Activated naive CD4-positive, alpha-beta T cell treated with anti-CD3 and anti-CD28 coated beads, Interleukin-2, amount 10 ng/mL, durations not matched to agents 7 days and 5 days (primary cell): ENCODE results near the gene FMN1.

Experiments
- CTCF ChIA-PET: fragments of 350-600 bp; sonication (Branson Sonifier 250); formaldehyde crosslinking; loops from one replicate; lab custom pipeline; 2021; ENCODE audit warnings: antibody characterized with exemption; lab: Charles Lee
- DNase-seq: peaks from one replicate; pipeline ENCODE4 v3.0.0-alpha.2; 2020
- H3K27ac Mint-ChIP-seq: one replicate; pipeline ENCODE4 v1.8.0; 2021; ENCODE audit warnings: mild to moderate bottlenecking, moderate library complexity, mixed read lengths
- H3K27me3 Mint-ChIP-seq: one replicate; pipeline ENCODE4 v1.8.0; 2021; ENCODE audit warnings: mild to moderate bottlenecking, mixed read lengths
- H3K36me3 Mint-ChIP-seq: one replicate; pipeline ENCODE4 v1.8.0; 2021; ENCODE audit warnings: mixed read lengths
- H3K4me1 Mint-ChIP-seq: one replicate; pipeline ENCODE4 v1.8.0; 2021; ENCODE audit warnings: mixed read lengths
- H3K4me3 Mint-ChIP-seq: one replicate; pipeline ENCODE4 v1.8.0; 2021; ENCODE audit warnings: mild to moderate bottlenecking, moderate library complexity, mixed read lengths
- H3K9me3 Mint-ChIP-seq: one replicate; pipeline ENCODE4 v1.8.0; 2021; ENCODE audit warnings: mixed read lengths

Gene FMN1

DNA sequence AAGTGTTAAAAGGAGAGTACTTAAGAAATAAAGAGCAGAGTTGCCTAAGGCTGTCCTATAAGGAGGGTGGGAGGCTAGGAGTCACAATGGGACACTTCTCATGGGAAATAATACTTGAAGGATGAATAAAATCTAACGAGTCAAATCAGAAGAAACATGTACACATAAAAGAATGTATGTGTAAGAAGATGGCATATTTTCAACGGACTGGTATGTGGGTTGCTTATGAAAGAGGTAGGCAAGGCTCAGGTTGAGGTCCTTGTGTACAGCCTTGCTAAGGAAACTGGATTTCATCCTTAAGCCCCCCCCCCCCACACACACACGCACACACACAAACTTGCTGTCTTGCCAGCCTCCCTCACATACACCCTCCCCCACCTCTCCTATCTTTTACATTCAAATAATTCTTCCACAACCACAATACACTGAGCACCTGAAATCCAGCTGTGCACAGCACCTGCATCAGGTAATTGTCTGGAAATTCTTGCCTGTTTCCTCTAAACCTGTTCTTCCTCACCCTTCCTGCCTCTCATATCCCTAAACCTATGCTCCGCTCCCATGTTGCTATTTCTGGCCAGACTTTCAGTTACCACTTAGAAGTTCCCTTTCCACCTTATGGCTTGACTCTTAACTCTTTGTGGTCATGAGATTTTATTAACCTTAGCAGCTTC lies 79.2 kb downstream of the FMN1 start:
- CTCF ChIA-PET: no interaction called here
- peaks cover 7% of the 10 kb centered on the region for H3K27me3 Mint-ChIP-seq
- H3K9me3 Mint-ChIP-seq: no peaks in the 10 kb centered on the region
- no peaks in the 10 kb centered on the region for H3K36me3 Mint-ChIP-seq
- no peak for DNase-seq
- H3K4me1 Mint-ChIP-seq: no peaks in the 10 kb centered on the region
- H3K4me3 Mint-ChIP-seq: no peak overlapping the region
- no peak overlapping the region for H3K27ac Mint-ChIP-seq

DNA sequence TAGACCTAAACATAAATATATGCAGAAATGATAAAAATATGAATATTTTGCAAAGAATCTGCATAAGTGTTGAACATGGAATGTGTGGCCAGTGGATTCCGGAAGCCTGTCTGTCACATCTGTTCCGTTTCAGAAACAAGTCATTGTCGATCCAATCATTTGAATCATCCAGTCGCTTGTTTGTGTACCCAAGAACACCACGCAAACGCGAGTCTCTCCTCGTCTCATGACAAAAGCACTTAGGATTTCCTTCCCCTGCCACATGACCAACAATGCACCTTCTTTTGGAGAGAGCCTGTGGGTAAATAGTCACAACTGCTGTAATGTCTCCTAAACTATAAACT lies 80.2 kb downstream of the FMN1 start:
- Mint-ChIP-seq H3K4me1 (no peaks in the 10 kb centered on the region), H3K27me3 (peaks cover 7% of the 10 kb centered on the region), H3K9me3 (no peaks in the 10 kb centered on the region), H3K36me3 (no peaks in the 10 kb centered on the region), H3K4me3 (no peak overlapping the region), H3K27ac (no peak overlapping the region)
- CTCF ChIA-PET: no interaction called here
- DNase-seq: no peak

DNA sequence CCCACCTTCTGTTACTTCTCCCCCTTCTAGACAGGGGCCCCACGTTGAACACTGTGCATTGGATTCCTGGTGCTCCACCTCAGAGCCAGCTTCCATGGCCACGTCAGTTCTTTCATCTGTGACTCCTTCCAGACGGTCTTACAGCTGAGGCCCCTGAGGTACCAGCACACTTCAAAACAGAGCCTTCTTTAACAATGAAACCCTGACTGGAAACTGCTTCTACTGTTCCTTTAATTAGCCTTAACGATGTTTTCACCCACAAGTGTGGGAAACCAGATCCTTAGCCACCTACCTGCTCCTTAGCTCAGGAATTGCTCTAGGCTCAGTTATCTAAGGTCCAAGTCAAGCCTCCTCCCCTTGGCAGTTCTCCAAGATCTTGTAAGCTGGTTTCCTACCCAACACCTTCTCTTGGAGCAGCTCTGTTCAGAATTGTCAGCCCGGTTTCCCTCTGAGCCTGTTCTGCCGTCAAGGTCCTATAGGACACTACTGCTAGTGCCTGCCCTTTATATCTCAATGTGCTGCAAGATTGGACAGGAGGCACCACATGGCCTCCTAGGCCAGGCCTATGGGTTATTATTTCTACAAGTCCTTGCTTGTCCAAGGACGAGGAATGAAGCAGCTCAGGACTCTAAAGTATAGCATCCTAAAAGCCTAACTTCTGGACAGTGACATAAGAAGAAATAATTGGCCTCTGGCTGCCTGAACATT lies 80.7 kb downstream of the FMN1 start:
- peaks cover 7% of the 10 kb centered on the region for H3K27me3 Mint-ChIP-seq
- H3K36me3 Mint-ChIP-seq: no peaks in the 10 kb centered on the region
- no peak overlapping the region for H3K27ac Mint-ChIP-seq
- H3K4me3 Mint-ChIP-seq: no peak overlapping the region
- H3K4me1 Mint-ChIP-seq: no peaks in the 10 kb centered on the region
- DNase-seq: no peak
- no peaks in the 10 kb centered on the region for H3K9me3 Mint-ChIP-seq
- CTCF ChIA-PET: no interaction called here

DNA sequence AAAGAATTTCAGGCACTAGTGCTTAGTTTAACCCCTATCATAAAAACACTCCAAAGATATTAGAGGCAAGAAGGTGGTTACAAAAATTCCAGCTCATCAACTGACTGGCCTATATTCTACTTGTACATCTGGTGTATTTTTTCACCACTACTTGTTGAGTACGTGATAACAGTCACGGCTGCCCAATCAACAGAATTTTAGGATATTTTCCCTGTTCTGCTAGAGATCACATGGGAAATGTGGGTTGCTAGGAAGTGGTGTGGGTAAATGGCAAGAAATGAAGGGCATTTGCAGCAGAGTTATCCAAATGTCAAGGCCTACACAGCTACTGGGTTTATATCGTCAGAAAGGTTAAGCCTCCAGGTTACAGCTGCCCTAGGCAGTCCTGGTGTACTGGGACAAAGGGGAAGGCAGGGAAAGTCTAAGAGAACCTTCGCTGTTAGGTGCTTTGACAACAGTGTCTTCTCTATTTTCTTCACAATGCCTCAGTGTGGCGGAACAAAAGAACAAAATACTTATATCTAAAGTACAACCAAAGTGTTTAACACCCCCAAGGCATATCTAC lies 81.9 kb downstream of the FMN1 start:
- H3K4me3 Mint-ChIP-seq: no peak overlapping the region
- CTCF ChIA-PET: interaction anchor here (0.6 kb wide), 1 partner anchor 36 kb away, joined by 3 read pairs; no protein-coding TSS in a partner anchor
- DNase-seq: no peak
- peaks cover 7% of the 10 kb centered on the region for H3K27me3 Mint-ChIP-seq
- H3K27ac Mint-ChIP-seq: no peak overlapping the region
- no peaks in the 10 kb centered on the region for H3K4me1 Mint-ChIP-seq
- H3K36me3 Mint-ChIP-seq: no peaks in the 10 kb centered on the region
- no peaks in the 10 kb centered on the region for H3K9me3 Mint-ChIP-seq

DNA sequence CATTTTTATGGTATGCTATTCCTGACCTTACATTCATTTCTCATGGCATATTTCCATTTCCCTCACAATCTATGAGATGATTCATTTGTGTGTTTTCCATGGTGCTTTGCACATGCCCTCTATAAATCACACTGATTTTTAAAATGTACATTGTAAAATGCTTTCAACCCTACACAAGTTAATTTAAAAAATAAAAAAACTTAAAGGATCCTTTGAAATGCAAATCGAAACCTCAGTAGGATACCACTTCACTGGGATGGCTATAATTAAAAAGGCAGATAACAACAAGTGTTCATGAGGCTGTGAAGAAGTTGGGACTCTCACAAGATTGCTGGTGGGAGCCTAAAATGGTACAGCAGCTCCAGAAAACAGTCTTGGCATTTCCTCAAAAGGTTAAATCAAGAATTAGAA lies 83.5 kb downstream of the FMN1 start:
- CTCF ChIA-PET: no interaction called here
- Mint-ChIP-seq H3K36me3 (no peaks in the 10 kb centered on the region), H3K4me3 (no peak overlapping the region), H3K27ac (no peak overlapping the region), H3K4me1 (no peaks in the 10 kb centered on the region), H3K9me3 (no peaks in the 10 kb centered on the region), H3K27me3 (peaks cover 11% of the 10 kb centered on the region)
- no peak for DNase-seq

DNA sequence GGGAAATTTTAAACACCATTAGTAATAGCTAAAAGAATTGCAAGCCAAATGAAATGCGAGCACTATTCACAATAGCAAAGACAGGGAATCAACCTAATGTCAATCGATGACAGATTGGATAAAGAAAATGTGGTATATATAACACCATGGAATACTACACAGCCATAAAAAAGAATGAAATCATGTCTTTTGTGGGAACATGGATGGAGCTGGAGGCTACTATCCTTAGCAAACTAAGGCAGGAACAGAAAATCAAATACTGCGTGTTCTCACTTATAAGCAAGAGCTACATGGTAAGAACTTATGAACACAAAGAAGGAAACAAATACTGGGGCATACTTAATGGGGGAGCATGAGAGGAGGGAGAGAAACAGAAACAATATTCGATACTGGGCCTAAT lies 85.2 kb downstream of the FMN1 start:
- Mint-ChIP-seq H3K36me3 (no peaks in the 10 kb centered on the region), H3K27ac (no peak overlapping the region), H3K4me3 (no peak overlapping the region), H3K9me3 (no peaks in the 10 kb centered on the region), H3K27me3 (peaks cover 11% of the 10 kb centered on the region), H3K4me1 (peaks cover 5% of the 10 kb centered on the region)
- no peak for DNase-seq
- CTCF ChIA-PET: interaction anchor here (1.0 kb wide), 1 partner anchor 100 kb away, joined by 3 read pairs; no protein-coding TSS in a partner anchor

DNA sequence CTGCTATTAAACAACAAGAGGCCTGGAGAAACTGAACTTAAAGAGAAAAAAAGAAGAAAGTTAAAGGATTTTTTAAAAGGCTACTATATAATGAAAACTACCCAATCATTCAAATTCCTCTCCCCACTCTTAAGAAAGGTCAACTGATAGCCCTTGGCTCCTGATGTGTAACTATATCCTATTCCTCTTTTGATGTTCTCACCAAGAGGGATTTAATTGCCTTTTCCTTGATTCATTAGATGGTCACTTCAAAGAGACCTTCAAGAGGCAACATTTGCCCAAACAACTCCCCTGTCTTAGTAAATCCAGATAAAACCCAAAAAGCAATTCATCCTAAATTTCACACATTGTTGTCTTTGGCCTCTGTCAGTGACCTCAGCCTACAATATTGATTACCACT lies 86.0 kb downstream of the FMN1 start:
- Mint-ChIP-seq H3K27me3 (peaks cover 6% of the 10 kb centered on the region), H3K4me1 (peaks cover 6% of the 10 kb centered on the region), H3K27ac (no peak overlapping the region), H3K36me3 (no peaks in the 10 kb centered on the region), H3K4me3 (no peak overlapping the region), H3K9me3 (no peaks in the 10 kb centered on the region)
- CTCF ChIA-PET: no interaction called here
- no peak for DNase-seq

DNA sequence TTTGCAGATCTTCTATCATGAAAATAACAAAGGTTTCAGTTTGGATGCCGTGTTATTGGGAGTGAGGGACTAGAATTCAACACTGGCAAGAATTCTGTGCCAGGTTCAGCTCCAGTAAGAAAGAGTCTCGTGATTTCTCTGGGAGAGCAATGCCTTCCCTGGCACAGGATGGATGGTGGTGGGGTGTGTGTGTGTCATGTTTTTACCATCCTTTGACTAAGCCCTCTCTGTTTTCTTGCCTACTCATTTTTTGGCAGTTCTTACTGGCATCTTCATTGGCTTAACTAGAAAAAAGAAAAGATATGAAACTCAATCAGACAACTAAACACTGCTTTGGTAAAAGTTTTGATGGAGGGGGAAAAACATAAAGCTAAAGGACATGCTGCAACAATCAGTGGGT lies 86.6 kb downstream of the FMN1 start:
- no peaks in the 10 kb centered on the region for H3K9me3 Mint-ChIP-seq
- CTCF ChIA-PET: no interaction called here
- H3K4me1 Mint-ChIP-seq: peaks cover 6% of the 10 kb centered on the region
- H3K4me3 Mint-ChIP-seq: no peak overlapping the region
- no peaks in the 10 kb centered on the region for H3K36me3 Mint-ChIP-seq
- H3K27me3 Mint-ChIP-seq: peaks cover 4% of the 10 kb centered on the region
- no peak for DNase-seq
- no peak overlapping the region for H3K27ac Mint-ChIP-seq

DNA sequence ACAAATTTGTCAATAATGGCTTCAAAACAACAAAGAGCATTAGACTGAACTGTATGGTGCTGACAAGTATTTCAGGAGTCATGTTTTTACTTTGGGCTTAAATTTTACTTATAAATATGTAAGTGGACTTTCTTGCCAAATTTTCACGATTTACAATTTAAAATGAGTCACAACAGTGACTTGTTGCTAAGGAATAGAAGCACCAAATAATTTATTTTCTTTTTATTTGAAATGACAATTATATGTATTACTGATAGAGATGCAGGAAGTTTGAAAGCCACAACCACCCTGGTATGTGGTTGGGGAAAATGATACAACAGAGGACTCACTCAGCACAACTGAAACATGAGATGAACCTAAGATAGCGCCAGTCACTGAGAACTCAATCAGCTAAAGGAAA lies 90.3 kb downstream of the FMN1 start:
- H3K27ac Mint-ChIP-seq: no peak overlapping the region
- H3K4me3 Mint-ChIP-seq: no peak overlapping the region
- H3K4me1 Mint-ChIP-seq: peaks cover 6% of the 10 kb centered on the region
- H3K36me3 Mint-ChIP-seq: no peaks in the 10 kb centered on the region
- H3K9me3 Mint-ChIP-seq: no peaks in the 10 kb centered on the region
- DNase-seq: peak; percentile 26
- CTCF ChIA-PET: no interaction called here
- peaks cover 4% of the 10 kb centered on the region for H3K27me3 Mint-ChIP-seq

DNA sequence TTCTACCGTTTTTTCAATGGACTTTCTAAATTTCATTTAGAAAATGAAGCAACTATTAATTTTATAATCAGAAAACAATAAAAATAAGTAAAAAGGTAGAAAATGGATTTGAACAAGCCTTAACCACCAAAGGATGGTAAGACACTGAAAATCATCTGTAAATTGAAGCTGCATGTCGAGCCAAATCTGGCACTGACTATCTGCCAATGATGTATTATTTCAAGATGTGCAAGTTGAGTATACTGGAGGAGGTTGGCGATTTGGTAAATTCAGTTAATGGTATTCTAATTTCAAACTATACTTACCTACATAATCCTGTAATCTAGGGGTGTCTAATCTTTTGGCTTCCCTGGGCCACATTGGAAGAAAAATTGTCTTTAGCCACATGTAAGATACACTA lies 93.5 kb downstream of the FMN1 start:
- H3K4me3 Mint-ChIP-seq: no peak overlapping the region
- no peak overlapping the region for H3K27ac Mint-ChIP-seq
- CTCF ChIA-PET: interaction anchor here (1.5 kb wide), 1 partner anchor 31 kb away, joined by 4 read pairs; no protein-coding TSS in a partner anchor
- peaks cover 6% of the 10 kb centered on the region for H3K4me1 Mint-ChIP-seq
- DNase-seq: no peak
- H3K9me3 Mint-ChIP-seq: no peaks in the 10 kb centered on the region
- no peaks in the 10 kb centered on the region for H3K36me3 Mint-ChIP-seq
- peaks cover 4% of the 10 kb centered on the region for H3K27me3 Mint-ChIP-seq

DNA sequence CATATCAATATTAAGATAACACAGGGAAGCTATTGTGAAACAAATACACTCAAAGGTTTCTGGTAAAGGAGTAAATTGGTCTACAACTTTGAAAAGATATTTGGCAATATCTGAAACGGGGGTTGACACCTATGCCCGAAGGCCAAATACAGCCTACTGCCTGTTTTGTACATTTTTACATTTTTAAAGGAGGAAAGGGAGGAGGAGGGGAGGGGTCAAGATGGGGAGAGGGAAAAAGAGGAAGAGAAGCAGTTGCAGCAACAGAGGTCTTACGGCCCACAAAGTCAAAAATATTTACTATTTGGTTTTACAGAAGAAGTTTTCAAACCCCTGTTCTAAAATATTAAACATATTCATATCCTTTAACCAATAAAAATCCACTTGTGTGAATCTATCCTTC lies 94.2 kb downstream of the FMN1 start:
- DNase-seq: no peak
- no peak overlapping the region for H3K27ac Mint-ChIP-seq
- CTCF ChIA-PET: no interaction called here
- H3K27me3 Mint-ChIP-seq: peaks cover 4% of the 10 kb centered on the region
- H3K9me3 Mint-ChIP-seq: no peaks in the 10 kb centered on the region
- H3K4me1 Mint-ChIP-seq: peaks cover 6% of the 10 kb centered on the region
- H3K4me3 Mint-ChIP-seq: no peak overlapping the region
- H3K36me3 Mint-ChIP-seq: no peaks in the 10 kb centered on the region

DNA sequence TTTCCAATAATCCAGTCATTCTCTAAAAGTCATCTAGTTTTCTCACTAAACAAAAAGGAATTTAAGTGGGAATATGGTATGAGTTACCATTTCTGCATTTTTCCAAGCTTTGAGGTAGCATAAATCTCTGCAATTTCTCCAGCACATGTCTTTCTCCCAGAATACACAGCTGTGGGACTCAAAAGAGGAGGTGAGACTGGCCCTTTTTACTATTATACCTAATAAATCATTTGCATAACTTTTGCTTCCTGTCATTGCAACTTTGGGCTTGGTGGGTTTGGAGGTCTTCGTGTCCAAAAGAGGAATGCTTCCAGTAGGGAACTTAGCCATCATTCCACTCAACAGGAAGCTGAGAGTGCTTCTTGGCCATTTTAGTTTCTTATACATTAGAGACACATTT lies 94.8 kb downstream of the FMN1 start:
- no peak overlapping the region for H3K27ac Mint-ChIP-seq

DNA sequence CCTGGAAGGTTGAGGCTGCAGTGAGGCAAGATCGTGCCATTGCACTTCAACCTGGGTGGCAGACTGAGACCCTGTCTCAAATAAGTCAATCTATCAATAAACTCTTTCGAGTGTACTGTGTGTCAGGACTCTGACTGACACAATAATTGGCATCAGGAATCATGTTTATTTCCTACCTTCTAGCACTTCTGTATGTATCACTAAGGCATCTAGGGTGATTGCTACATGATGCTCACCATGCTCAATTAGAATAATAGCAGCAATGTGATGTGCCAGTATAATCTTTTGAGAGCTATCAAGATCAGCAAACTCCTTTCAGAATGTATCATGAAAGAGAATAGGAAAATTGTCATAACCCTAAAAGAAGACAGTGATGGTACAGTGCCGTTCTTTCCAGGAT lies 95.3 kb downstream of the FMN1 start:
- Mint-ChIP-seq H3K4me1 (no peaks in the 10 kb centered on the region), H3K36me3 (no peaks in the 10 kb centered on the region), H3K27ac (no peak overlapping the region), H3K9me3 (no peaks in the 10 kb centered on the region), H3K4me3 (no peak overlapping the region), H3K27me3 (peaks cover 4% of the 10 kb centered on the region)
- CTCF ChIA-PET: no interaction called here
- DNase-seq: no peak

More for the DNA sequence above, 94.8 kb downstream of the FMN1 start:
- DNase-seq: no peak
- H3K4me3 Mint-ChIP-seq: no peak overlapping the region
- H3K36me3 Mint-ChIP-seq: no peaks in the 10 kb centered on the region
- H3K27me3 Mint-ChIP-seq: peaks cover 4% of the 10 kb centered on the region
- CTCF ChIA-PET: no interaction called here
- H3K4me1 Mint-ChIP-seq: peaks cover 3% of the 10 kb centered on the region
- H3K9me3 Mint-ChIP-seq: no peaks in the 10 kb centered on the region

DNA sequence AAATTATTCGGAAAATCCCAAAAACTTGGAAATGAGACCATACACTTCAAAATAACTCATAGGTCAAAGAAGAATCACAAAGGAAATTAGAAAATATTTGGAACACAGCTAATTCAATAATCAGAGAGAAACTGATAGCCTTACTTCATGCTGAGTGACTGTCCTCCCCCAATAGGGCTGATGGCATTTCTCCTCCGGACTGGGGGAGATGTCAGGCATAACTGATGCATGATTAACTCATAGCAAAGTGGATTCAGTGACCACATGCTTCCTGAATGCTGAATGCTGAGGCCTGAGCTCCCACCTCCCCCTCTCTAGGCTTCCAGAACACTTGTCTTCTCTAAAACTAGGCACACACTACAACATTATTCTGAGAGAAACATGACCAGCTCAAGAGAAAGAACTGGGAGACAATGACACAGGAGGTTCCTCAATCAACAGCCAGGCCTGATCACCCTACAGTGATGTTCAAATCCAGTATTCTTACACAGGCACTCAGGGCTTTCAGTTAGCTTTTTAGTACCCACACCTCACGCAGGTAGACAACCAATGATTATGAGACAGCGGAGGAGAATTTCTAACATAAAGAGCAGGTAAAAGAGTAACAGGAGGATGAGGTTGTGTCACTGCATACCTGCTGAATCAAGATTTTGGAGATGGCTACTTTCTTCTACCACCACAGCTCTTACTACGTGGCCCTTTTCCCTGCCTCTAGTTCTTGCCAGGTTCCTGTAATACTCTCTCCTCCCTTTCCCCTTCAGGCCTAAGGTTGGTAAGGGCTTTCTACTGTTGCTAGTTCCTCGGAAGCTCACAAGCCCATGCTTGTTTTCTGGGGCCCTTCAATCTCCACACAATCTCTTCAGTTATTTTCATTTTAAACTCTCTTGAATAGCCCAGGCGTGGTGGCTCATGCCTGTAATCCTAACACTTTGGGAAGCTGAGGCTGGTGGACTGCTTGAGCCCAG lies 96.1 kb downstream of the FMN1 start:
- no peak for DNase-seq
- Mint-ChIP-seq H3K4me1 (no peaks in the 10 kb centered on the region), H3K27ac (no peak overlapping the region), H3K27me3 (peaks cover 4% of the 10 kb centered on the region), H3K4me3 (no peak overlapping the region), H3K9me3 (no peaks in the 10 kb centered on the region), H3K36me3 (no peaks in the 10 kb centered on the region)
- CTCF ChIA-PET: no interaction called here
